Mesenchymal stem cell (in vitro differentiated cells and primary cell): ENCODE data around the gene EID2B.

Experiments used
- DNase-seq: peaks from one replicate; pipeline ENCODE4 v3.0.0-alpha.2; 2013
- H2AFZ ChIP-seq: one replicate; pipeline ENCODE4 v1.6.1; 2013; ENCODE audit warnings: low read depth, mild to moderate bottlenecking, control low read depth, inconsistent platforms, low read length, moderate library complexity
- H2AK5ac ChIP-seq: 2 replicates; pipeline ENCODE4 v1.6.1; 2013; ENCODE audit warnings: low read length, moderate library complexity, mild to moderate bottlenecking, inconsistent platforms; ENCODE audit not compliant: severe bottlenecking
- H2BK120ac ChIP-seq: one replicate; pipeline ENCODE4 v1.6.1; 2013; ENCODE audit warnings: low read depth, mild to moderate bottlenecking, inconsistent platforms, low read length, moderate library complexity
- H2BK12ac ChIP-seq, 2 experiments: one replicate each; pipeline ENCODE4 v1.6.1; 2013; ENCODE audit warnings: inconsistent platforms in 2 of 2, low read length in 2 of 2, mild to moderate bottlenecking in 2 of 2, moderate library complexity in 2 of 2, control low read depth in 1 of 2
- H2BK15ac ChIP-seq: one replicate; pipeline ENCODE4 v1.6.1; 2013; ENCODE audit warnings: mild to moderate bottlenecking, low read depth, inconsistent platforms; ENCODE audit not compliant: poor library complexity, severe bottlenecking
- H2BK5ac ChIP-seq: 2 replicates; pipeline ENCODE4 v1.6.1; 2013; ENCODE audit warnings: low read depth, mild to moderate bottlenecking, low read length, control low read depth, inconsistent platforms; ENCODE audit not compliant: poor library complexity, severe bottlenecking
- H3K14ac ChIP-seq, 2 experiments: one replicate each; pipeline ENCODE4 v1.6.1; 2013; ENCODE audit warnings: inconsistent platforms in 2 of 2, low read length in 2 of 2, control low read depth in 1 of 2, mild to moderate bottlenecking in 1 of 2, moderate library complexity in 1 of 2
- H3K18ac ChIP-seq, 2 experiments: one replicate each; pipeline ENCODE4 v1.6.1; 2013; ENCODE audit warnings: inconsistent platforms in 2 of 2, low read length in 2 of 2, control low read depth in 1 of 2, low read depth in 1 of 2, mild to moderate bottlenecking in 1 of 2
- H3K23ac ChIP-seq, 2 experiments: one replicate each; pipeline ENCODE4 v1.6.1; 2013; ENCODE audit warnings: inconsistent platforms in 2 of 2, low read length in 2 of 2, mild to moderate bottlenecking in 2 of 2, moderate library complexity in 2 of 2, control low read depth in 1 of 2
- H3K27ac ChIP-seq: 2 replicates; pipeline ENCODE4 v1.5.1; 2013; ENCODE audit warnings: mild to moderate bottlenecking, moderate library complexity, low read length, control low read depth, inconsistent platforms; ENCODE audit not compliant: poor library complexity, severe bottlenecking
- H3K27me3 ChIP-seq, 2 experiments: 2 replicates each; pipeline versions ENCODE4 v1.6.1 to v1.7.0; 2013; ENCODE audit warnings: low read length in 2 of 2, mild to moderate bottlenecking in 2 of 2, moderate library complexity in 2 of 2, control low read depth in 1 of 2, inconsistent platforms in 1 of 2; ENCODE audit not compliant: control insufficient read depth in 1 of 2, insufficient read depth in 1 of 2
- H3K36me3 ChIP-seq, 2 experiments: 2 replicates each; pipeline versions ENCODE4 v1.6.1 to v1.7.0; 2013; ENCODE audit warnings: low read length in 2 of 2, control low read depth in 1 of 2, inconsistent platforms in 1 of 2, low read depth in 1 of 2, mild to moderate bottlenecking in 1 of 2; ENCODE audit not compliant: insufficient read depth in 2 of 2, control insufficient read depth in 1 of 2
- H3K4ac ChIP-seq, 2 experiments: one replicate each; pipeline ENCODE4 v1.6.1; 2013; ENCODE audit warnings: inconsistent platforms in 2 of 2, low read length in 2 of 2, mild to moderate bottlenecking in 2 of 2, moderate library complexity in 2 of 2, control low read depth in 1 of 2, low read depth in 1 of 2
- H3K4me1 ChIP-seq: 2 replicates; pipeline ENCODE4 v1.6.1; 2013; ENCODE audit warnings: low read depth, low read length, control low read depth; ENCODE audit not compliant: control insufficient read depth, insufficient read depth
- H3K4me2 ChIP-seq: 2 replicates; pipeline ENCODE4 v1.6.1; 2013; ENCODE audit warnings: low read length, mild to moderate bottlenecking, inconsistent platforms; ENCODE audit not compliant: poor library complexity, severe bottlenecking
- H3K4me3 ChIP-seq, 2 experiments: 2 replicates each; pipeline versions ENCODE4 v1.5.1 to v1.7.0; 2013; ENCODE audit warnings: low read length in 2 of 2, mild to moderate bottlenecking in 2 of 2, control low read depth in 1 of 2, low read depth in 1 of 2; ENCODE audit not compliant: insufficient read depth in 1 of 2
- H3K79me1 ChIP-seq: replicated peaks from 2 replicates; pipeline ENCODE4 v1.6.1; 2013; ENCODE audit warnings: mild to moderate bottlenecking, control low read depth, low read length, inconsistent platforms; ENCODE audit not compliant: poor library complexity, severe bottlenecking
- H3K9ac ChIP-seq: 2 replicates; pipeline ENCODE4 v1.7.0; 2013; ENCODE audit warnings: mild to moderate bottlenecking, low read length, moderate library complexity
- H3K9me3 ChIP-seq: 2 replicates; pipeline ENCODE4 v1.7.0; 2013; ENCODE audit warnings: mild to moderate bottlenecking, low read length; ENCODE audit not compliant: control insufficient read depth
- H4K8ac ChIP-seq: one replicate; pipeline ENCODE4 v1.6.1; 2013; ENCODE audit warnings: inconsistent platforms, mild to moderate bottlenecking, low read length, moderate library complexity
- H4K91ac ChIP-seq: one replicate; pipeline ENCODE4 v1.6.1; 2013; ENCODE audit warnings: mild to moderate bottlenecking, low read length, inconsistent platforms
- WGBS: methylation state at CpG from one replicate; pipeline ENCODE4 v1.1.7; 2013; ENCODE audit warnings: mixed read lengths; 5-methylcytosine and 5-hydroxymethylcytosine counted together

The EID2B gene

DNA sequence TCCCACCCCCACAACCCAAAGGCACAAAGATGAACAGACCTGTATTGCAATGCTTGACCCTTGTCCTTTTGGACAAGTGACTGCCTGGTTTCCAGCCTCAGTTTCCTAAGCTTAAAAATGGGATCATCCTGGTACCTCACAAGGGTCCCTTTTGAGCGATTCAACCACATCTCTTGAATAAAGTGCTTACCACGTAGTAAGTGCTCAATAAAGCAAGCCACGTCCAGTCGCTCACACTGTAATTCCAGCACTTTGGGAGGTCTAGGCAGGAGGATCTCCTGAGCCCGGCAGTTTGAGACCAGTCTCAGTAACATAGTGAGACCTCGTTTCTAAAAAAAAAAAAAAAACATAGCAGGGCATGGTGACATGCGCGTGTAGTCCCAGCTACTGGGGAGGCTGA lies 32.7 kb downstream of the EID2B start:
- Histone ChIP-seq H3K9me3 (no peaks in the 10 kb centered on the region), H3K23ac (no peak overlapping the region), H3K27me3 (peaks cover 66 to 81% of the 10 kb centered on the region in 2 experiments), H3K14ac (no peak overlapping the region), H2AFZ (no peak overlapping the region), H3K79me1 (no peaks in the 10 kb centered on the region), H3K36me3 (no peaks in the 10 kb centered on the region), H2BK120ac (no peak overlapping the region), H4K91ac (no peak overlapping the region), H3K4me3 (no peak overlapping the region), H3K4ac (no peak overlapping the region), H3K27ac (no peak overlapping the region), H3K4me1 (peaks cover 24% of the 10 kb centered on the region), H4K8ac (no peak overlapping the region), H3K9ac (no peak overlapping the region), H3K4me2 (no peak overlapping the region), H2BK12ac (no peak overlapping the region), H2BK15ac (no peak overlapping the region), H2BK5ac (no peak overlapping the region), H3K18ac (no peak overlapping the region), H2AK5ac (no peak overlapping the region)
- WGBS = 92% methylated on average over 8 of the region's 8 CpGs
- DNase-seq = no peak

GRCh38 chr19:39498798-39499642 lies 33.6 kb downstream of the EID2B start, which contains the start of gene DLL3:
DLL3 (plus strand) TSS chr19:39498947; CDS start chr19:39498975, 28 bp downstream.
- peak; percentile 30 for DNase-seq
- no peak within 1 kb of the TSS for H2BK5ac ChIP-seq
- H3K9ac ChIP-seq = no peak within 1 kb of the TSS
- H3K23ac ChIP-seq = no peak within 1 kb of the TSS
- no peak within 1 kb of the TSS for H2AK5ac ChIP-seq
- no peak within 1 kb of the TSS for H3K27ac ChIP-seq
- no peaks in the 10 kb centered on the region for H3K36me3 ChIP-seq
- no peak within 1 kb of the TSS for H3K4ac ChIP-seq
- H3K4me2 ChIP-seq = peak within 1 kb of the TSS; percentile 87
- H3K27me3 ChIP-seq = peaks cover 56 to 72% of the 10 kb centered on the region in 2 experiments
- H2AFZ ChIP-seq = peak within 1 kb of the TSS; percentile 7
- peak within 1 kb of the TSS; percentile 65 for H2BK15ac ChIP-seq
- no peak within 1 kb of the TSS for H2BK120ac ChIP-seq
- WGBS = 1% methylated on average over 46 of the region's 60 CpGs
- no peak within 1 kb of the TSS for H4K91ac ChIP-seq
- H3K9me3 ChIP-seq = no peaks in the 10 kb centered on the region
- H2BK12ac ChIP-seq = no peak within 1 kb of the TSS
- H3K14ac ChIP-seq = no peak within 1 kb of the TSS
- no peak within 1 kb of the TSS for H3K18ac ChIP-seq
- no peak within 1 kb of the TSS for H4K8ac ChIP-seq
- peak within 1 kb of the TSS in 1 of 2 experiments; percentile 62 for H3K4me3 ChIP-seq
- H3K79me1 ChIP-seq = no peaks in the 10 kb centered on the region
- H3K4me1 ChIP-seq = peaks cover 24% of the 10 kb centered on the region

GRCh38 chr19:39497996-39498797 lies 34.5 kb downstream of the EID2B start:
- WGBS = 1% methylated on average over 31 of the region's 40 CpGs
- no peak overlapping the region for H3K4ac ChIP-seq
- H3K23ac ChIP-seq = no peak overlapping the region
- H3K4me1 ChIP-seq = peaks cover 24% of the 10 kb centered on the region
- no peak overlapping the region for H2BK120ac ChIP-seq
- no peak overlapping the region for H4K8ac ChIP-seq
- H2BK15ac ChIP-seq = no peak overlapping the region
- H3K4me2 ChIP-seq = peak overlapping the region; percentile 87
- no peak overlapping the region for H3K18ac ChIP-seq
- H3K4me3 ChIP-seq = peak overlapping the region in 1 of 2 experiments; percentile 62
- H2AFZ ChIP-seq = peak overlapping the region; percentile 7
- peak; percentile 59 for DNase-seq
- no peak overlapping the region for H3K27ac ChIP-seq
- no peak overlapping the region for H2AK5ac ChIP-seq
- H4K91ac ChIP-seq = no peak overlapping the region
- no peaks in the 10 kb centered on the region for H3K9me3 ChIP-seq
- no peak overlapping the region for H3K14ac ChIP-seq
- no peak overlapping the region for H2BK5ac ChIP-seq
- H3K9ac ChIP-seq = no peak overlapping the region
- peaks cover 50 to 64% of the 10 kb centered on the region in 2 experiments for H3K27me3 ChIP-seq
- H3K36me3 ChIP-seq = no peaks in the 10 kb centered on the region
- no peak overlapping the region for H2BK12ac ChIP-seq
- H3K79me1 ChIP-seq = no peaks in the 10 kb centered on the region

DNA sequence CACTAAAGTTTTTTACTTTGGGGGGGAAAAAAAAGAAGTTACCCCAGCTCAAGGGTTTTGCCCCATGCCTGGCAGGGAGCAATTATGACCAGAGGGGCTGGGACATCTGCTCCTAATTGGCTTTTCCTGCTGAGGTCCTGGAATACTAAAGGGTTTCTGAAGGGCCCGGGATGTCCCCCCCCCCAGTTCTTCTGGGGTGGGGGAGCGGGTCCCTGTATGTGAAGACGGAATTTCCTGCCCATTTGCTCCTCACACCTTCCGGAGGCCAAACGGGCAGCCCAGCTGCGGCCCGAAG lies 35.0 kb downstream of the EID2B start:
- H3K4me3 ChIP-seq = peak overlapping the region in 1 of 2 experiments; percentile 62
- peaks cover 19% of the 10 kb centered on the region for H3K4me1 ChIP-seq
- no peak overlapping the region for H2BK120ac ChIP-seq
- no peak overlapping the region for H2BK15ac ChIP-seq
- no peaks in the 10 kb centered on the region for H3K79me1 ChIP-seq
- H3K27me3 ChIP-seq = peaks cover 47 to 60% of the 10 kb centered on the region in 2 experiments
- no peak overlapping the region for H2BK12ac ChIP-seq
- H3K14ac ChIP-seq = no peak overlapping the region
- no peak for DNase-seq
- no peak overlapping the region for H3K18ac ChIP-seq
- WGBS = 0% methylated on average over 5 of the region's 7 CpGs
- H4K91ac ChIP-seq = no peak overlapping the region
- H3K27ac ChIP-seq = no peak overlapping the region
- no peak overlapping the region for H3K9ac ChIP-seq
- H2BK5ac ChIP-seq = no peak overlapping the region
- H2AFZ ChIP-seq = no peak overlapping the region
- no peaks in the 10 kb centered on the region for H3K36me3 ChIP-seq
- no peak overlapping the region for H4K8ac ChIP-seq
- no peaks in the 10 kb centered on the region for H3K9me3 ChIP-seq
- no peak overlapping the region for H2AK5ac ChIP-seq
- H3K4me2 ChIP-seq = peak overlapping the region; percentile 87
- no peak overlapping the region for H3K4ac ChIP-seq
- no peak overlapping the region for H3K23ac ChIP-seq
